C1 segment of cervical spinal cord (tissue), 14 donors: ENCODE results near the gene CSH2.
"Not testable (repeated sequence)": the region's sequence is repeated elsewhere in the genome, so short reads cannot be mapped to it uniquely, and the experiment has no call there.

ENCODE experiments used
- DNase-seq, 14 donors: peaks; one replicate each; lab custom pipeline; 2025; lab: John Stamatoyannopoulos, UW

The CSH2 gene

GRCh38 chr17:63896524-63897354, 23.3 kb upstream of the CSH2 start, which contains the start of gene CSH1:
TSS of gene CSH1 (minus strand) at chr17:63896574. CDS start at chr17:63896511, 63 bp downstream.
- DNase-seq, result not testable (repeated sequence)

GRCh38 chr17:63894821-63895220, 21.3 kb upstream of the CSH2 start:
- DNase-seq, result not testable (repeated sequence)

- DNase-seq, result not testable (repeated sequence)
Observed at GRCh38 chr17:63894021-63894420, 20.5 kb upstream of the CSH2 start.

- DNase-seq, result not testable (repeated sequence)
Observed at GRCh38 chr17:63892316-63893037, 19.0 kb upstream of the CSH2 start.

- peak in 1 of 14 donors; percentile 6 for DNase-seq
Observed at GRCh38 chr17:63889026-63889848, 15.8 kb upstream of the CSH2 start.

- not testable (repeated sequence) for DNase-seq
Observed at GRCh38 chr17:63885119-63885518, 11.6 kb upstream of the CSH2 start.

GRCh38 chr17:63882626-63883126, 9.2 kb upstream of the CSH2 start:
- DNase-seq, result not testable (repeated sequence)

GRCh38 chr17:63881935-63882601, 8.6 kb upstream of the CSH2 start, which contains the start of gene GH2:
TSS of gene GH2 (minus strand) at chr17:63881944. CDS start at chr17:63881801, 143 bp downstream.
- DNase-seq, result no peak

- DNase-seq, result not testable (repeated sequence)
Observed at GRCh38 chr17:63881337-63881736, 7.9 kb upstream of the CSH2 start.

- no peak for DNase-seq
Observed at GRCh38 chr17:63880706-63881105, 7.2 kb upstream of the CSH2 start.

GRCh38 chr17:63878413-63878812, 4.9 kb upstream of the CSH2 start:
- not testable (repeated sequence) for DNase-seq

- not testable (repeated sequence) for DNase-seq
Observed at GRCh38 chr17:63874693-63875092, 1.2 kb upstream of the CSH2 start.

- DNase-seq, result not testable (repeated sequence)
Observed at GRCh38 chr17:63874061-63874626, 667 bp upstream of the CSH2 start.

- not testable (repeated sequence) for DNase-seq
Observed at GRCh38 chr17:63871646-63872365, 1.7 kb downstream of the CSH2 start.

- DNase-seq, result not testable (repeated sequence)
Observed at GRCh38 chr17:63870292-63870665, 3.2 kb downstream of the CSH2 start.

GRCh38 chr17:63869491-63870291, 3.8 kb downstream of the CSH2 start:
- not testable (repeated sequence) for DNase-seq

GRCh38 chr17:63866625-63867024, 6.9 kb downstream of the CSH2 start:
- DNase-seq, result not testable (repeated sequence)

GRCh38 chr17:63859257-63859656, 14.2 kb downstream of the CSH2 start:
- DNase-seq, result no peak

- DNase-seq, result not testable (repeated sequence)
Observed at GRCh38 chr17:63856425-63856824, 17.1 kb downstream of the CSH2 start.
